ENCODE data around the gene ANKRD29.
"Not testable (repeated sequence)": the region's sequence is repeated elsewhere in the genome, so short reads cannot be mapped to it uniquely, and the experiment has no call there.

The ANKRD29 gene

GRCh38 chr18:23645568-23646175, 17.0 kb downstream of the ANKRD29 start:
- no peak for DNase-seq (ENCODE audit: low read depth)

GRCh38 chr18:23643815-23644490, 18.8 kb downstream of the ANKRD29 start:
- no peak for DNase-seq (ENCODE audit: low read depth)

GRCh38 chr18:23641937-23642666, 20.6 kb downstream of the ANKRD29 start:
- DNase-seq (ENCODE audit: low read depth) = no peak

- DNase-seq (ENCODE audit: low read depth) = no peak
These were observed 21.5 kb downstream of the ANKRD29 start for GRCh38 chr18:23641143-23641720.

- DNase-seq (ENCODE audit: low read depth) = no peak
These were observed 22.7 kb downstream of the ANKRD29 start for GRCh38 chr18:23640052-23640451.

GRCh38 chr18:23636433-23636832, 26.3 kb downstream of the ANKRD29 start:
- DNase-seq (ENCODE audit: low read depth) = not testable (repeated sequence)

- no peak for DNase-seq (ENCODE audit: low read depth)
These were observed 26.7 kb downstream of the ANKRD29 start for GRCh38 chr18:23636071-23636399.

GRCh38 chr18:23635283-23636070, 27.2 kb downstream of the ANKRD29 start:
- DNase-seq (ENCODE audit: low read depth) = no peak

GRCh38 chr18:23634692-23635091, 28.0 kb downstream of the ANKRD29 start:
- DNase-seq (ENCODE audit: low read depth) = no peak

- DNase-seq (ENCODE audit: low read depth) = no peak
These were observed 30.1 kb downstream of the ANKRD29 start for GRCh38 chr18:23632615-23633014.

- DNase-seq (ENCODE audit: low read depth) = no peak
These were observed 31.0 kb downstream of the ANKRD29 start for GRCh38 chr18:23631746-23632145.

- DNase-seq (ENCODE audit: low read depth) = no peak
These were observed 31.4 kb downstream of the ANKRD29 start for GRCh38 chr18:23631312-23631711.

GRCh38 chr18:23629444-23629946, 33.2 kb downstream of the ANKRD29 start:
- DNase-seq (ENCODE audit: low read depth) = no peak

GRCh38 chr18:23627970-23628369, 34.7 kb downstream of the ANKRD29 start:
- no peak for DNase-seq (ENCODE audit: low read depth)

GRCh38 chr18:23627321-23627720, 35.4 kb downstream of the ANKRD29 start:
- no peak for DNase-seq (ENCODE audit: low read depth)

- no peak for DNase-seq (ENCODE audit: low read depth)
These were observed 36.0 kb downstream of the ANKRD29 start for GRCh38 chr18:23626451-23627279.

GRCh38 chr18:23623040-23623439, 39.7 kb downstream of the ANKRD29 start:
- DNase-seq (ENCODE audit: low read depth) = no peak

- no peak for DNase-seq (ENCODE audit: low read depth)
These were observed 43.3 kb downstream of the ANKRD29 start for GRCh38 chr18:23619388-23619881.

- DNase-seq (ENCODE audit: low read depth) = no peak
These were observed 43.8 kb downstream of the ANKRD29 start for GRCh38 chr18:23618862-23619387.

GRCh38 chr18:23617412-23618014, 45.2 kb downstream of the ANKRD29 start:
- DNase-seq (ENCODE audit: low read depth) = no peak
